HCT116 (cell line): ENCODE results near the gene TRIM59. TPM values are rescaled to one million over a fixed set of nuclear protein-coding genes. Genes with fewer than 3 reads are reported as not detected.

Source experiments
- ATAC-seq: fragments of 200-7000 bp; cut with Tn5 transposase; 2 replicates; pipeline ENCODE4 v1.9.1; 2020; ENCODE audit warnings: mild to moderate bottlenecking, moderate library complexity
- BruUV-seq: library from RNA; stranded (reverse); fragments of 400-500 nt; replicated peaks from 2 replicates; lab custom pipeline; 2021; lab: Mats Ljungman, UMichigan
- CTCF ChIA-PET: fragments of 300-600 bp; sonication (Branson Sonifier 250); formaldehyde crosslinking; loops from one replicate; lab custom pipeline; 2021; ENCODE audit warnings: antibody characterized with exemption; lab: Charles Lee
- POLR2A ChIA-PET: fragments of 300-600, 350-600 bp; sonication (Branson Sonifier 250); formaldehyde crosslinking; loops from one replicate; lab custom pipeline; 2021; ENCODE audit warnings: antibody characterized with exemption; lab: Charles Lee
- RAD21 ChIA-PET, 2 experiments: fragments of 300-600 bp; sonication (Branson Sonifier 250); formaldehyde crosslinking; loops; one replicate each; lab custom pipeline; 2023; ENCODE audit warnings: low total read pairs in 2 of 2; ENCODE audit not compliant: uncharacterized antibody in 2 of 2, unreplicated experiment in 2 of 2, low non-redundant PET in 1 of 2; lab: Charles Lee
- DNase-seq: peaks from one replicate; pipeline ENCODE4 v3.0.0-alpha.2; 2010; ENCODE audit warnings: low read depth, low spot score
- H2AFZ ChIP-seq: fragments of 200-600 bp; shearing (Covaris generic), sonication (generic); 2 replicates; pipeline ENCODE4 v1.6.1; 2017; ENCODE audit warnings: low read depth, mixed run types, mixed read lengths, antibody characterized with exemption, low read length; ENCODE audit not compliant: poor library complexity, severe bottlenecking
- H3K27ac ChIP-seq: 2 replicates; pipeline ENCODE4 v1.5.1; 2012; ENCODE audit warnings: low read depth, low read length
- H3K27me3 ChIP-seq: fragments of 200-600 bp; sonication (generic); 2 replicates; pipeline ENCODE4 v1.6.1; 2016; ENCODE audit warnings: mixed run types, low read length, mixed read lengths; ENCODE audit not compliant: insufficient read depth
- H3K36me3 ChIP-seq, 2 experiments: fragments of 200-500 bp in 1 of 2; fragments of 200-600 bp in 1 of 2; sonication (Bioruptor generic) in 1 of 2; sonication (generic) in 1 of 2; 2 replicates each; pipeline versions ENCODE4 v1.5.1 to v1.6.1; 2014 to 2016; ENCODE audit warnings: low read length in 2 of 2, inconsistent platforms in 1 of 2, mixed read lengths in 1 of 2, mixed run types in 1 of 2; ENCODE audit not compliant: insufficient read depth in 2 of 2, control insufficient read depth in 1 of 2
- H3K4me1 ChIP-seq, 2 experiments: fragments of 200-600 bp in 1 of 2; sonication (generic) in 1 of 2; 2 replicates each; pipeline versions ENCODE4 v1.5.1 to v1.6.1; 2012 to 2017; ENCODE audit warnings: low read length in 2 of 2, inconsistent platforms in 1 of 2, mild to moderate bottlenecking in 1 of 2, mixed read lengths in 1 of 2, mixed run types in 1 of 2, moderate library complexity in 1 of 2; ENCODE audit not compliant: insufficient read depth in 2 of 2, control insufficient read depth in 1 of 2
- H3K4me2 ChIP-seq: fragments of 200-600 bp; sonication (generic); 2 replicates; pipeline ENCODE4 v1.6.1; 2017; ENCODE audit warnings: mixed run types, low read length, mixed read lengths
- H3K4me3 ChIP-seq, 2 experiments: fragments of 200-600 bp in 1 of 2; sonication (generic) in 1 of 2; replicated peaks in 1 of 2; 2 replicates each; pipeline ENCODE4 v1.5.1; 2011 to 2016; ENCODE audit warnings: low read length in 2 of 2, control low read depth in 1 of 2, low read depth in 1 of 2, mild to moderate bottlenecking in 1 of 2, mixed read lengths in 1 of 2, mixed run types in 1 of 2
- H3K79me2 ChIP-seq: fragments of 200-600 bp; sonication (generic); 2 replicates; pipeline ENCODE4 v1.6.1; 2017; ENCODE audit warnings: mild to moderate bottlenecking, mixed run types, low read length, moderate library complexity, mixed read lengths; ENCODE audit not compliant: insufficient read depth
- H3K9ac ChIP-seq: fragments of 200-600 bp; sonication (generic); 2 replicates; pipeline ENCODE4 v1.6.1; 2016; ENCODE audit warnings: low read length, mixed read lengths
- H3K9me2 ChIP-seq: fragments of 200-600 bp; sonication (generic), shearing (Covaris generic); 2 replicates; pipeline ENCODE4 v1.6.1; 2017; ENCODE audit warnings: mixed run types, mild to moderate bottlenecking, moderate library complexity; ENCODE audit not compliant: insufficient read depth
- H3K9me3 ChIP-seq, 2 experiments: fragments of 200-500 bp in 1 of 2; fragments of 200-600 bp in 1 of 2; sonication (Bioruptor generic) in 1 of 2; sonication (generic) in 1 of 2; 2 replicates each; pipeline ENCODE4 v1.6.1; 2014 to 2017; ENCODE audit warnings: low read length in 2 of 2, mixed read lengths in 2 of 2, inconsistent platforms in 1 of 2, low read depth in 1 of 2, mild to moderate bottlenecking in 1 of 2, mixed run types in 1 of 2, moderate library complexity in 1 of 2; ENCODE audit not compliant: control insufficient read depth in 1 of 2, insufficient read depth in 1 of 2
- H4K20me1 ChIP-seq: fragments of 200-600 bp; sonication (generic), shearing (Covaris generic); 2 replicates; pipeline ENCODE4 v1.6.1; 2017; ENCODE audit warnings: mixed run types, mild to moderate bottlenecking, moderate library complexity; ENCODE audit not compliant: insufficient read depth
- CBX3 ChIP-seq: IDR thresholded peaks from 2 replicates; pipeline ENCODE4 v1.6.1; 2012; ENCODE audit warnings: low read depth
- EGR1 ChIP-seq: IDR thresholded peaks from 2 replicates; pipeline ENCODE4 v1.6.1; 2012; ENCODE audit warnings: low read depth
- POLR2AphosphoS5 ChIP-seq: IDR thresholded peaks from 2 replicates; pipeline ENCODE4 v1.6.1; 2011; ENCODE audit warnings: mild to moderate bottlenecking, low read depth, low read length, moderate library complexity
- SP1 ChIP-seq: IDR thresholded peaks from 2 replicates; pipeline ENCODE4 v1.6.1; 2012; ENCODE audit warnings: low read depth
- SRF ChIP-seq: IDR thresholded peaks from 2 replicates; pipeline ENCODE4 v1.6.1; 2012; ENCODE audit warnings: low read depth
- TCF7L2 ChIP-seq: IDR thresholded peaks from 2 replicates; pipeline ENCODE4 v1.7.0; 2011; ENCODE audit warnings: borderline replicate concordance, inconsistent platforms; ENCODE audit not compliant: insufficient read depth, insufficient read length; ENCODE audit errors: extremely low read depth
- YY1 ChIP-seq: IDR thresholded peaks from 2 replicates; pipeline ENCODE4 v1.6.1; 2011; ENCODE audit warnings: low read length, low read depth, moderate library complexity, mild to moderate bottlenecking; ENCODE audit not compliant: insufficient replicate concordance; ENCODE audit errors: extremely low read depth
- intact Hi-C: fragments of 100-400 bp; cut with micrococcal nuclease; formaldehyde crosslinking; loops from 2 replicates; pipeline ENCODE4 v1.10.0; 2022
- total RNA-seq: library from RNA; stranded (reverse); gene quantifications from one replicate; pipeline ENCODE4 v1.2.1, GENCODE V29; 2021; ENCODE audit not compliant: unreplicated experiment
- TF ChIP-seq, protein P1 (sequence below), 3 experiments: fragments of 200-600 bp in 1 of 3; sonication (generic) in 1 of 3; IDR thresholded peaks in 2 of 3; conservative IDR thresholded peaks in 1 of 3; 2 replicates each; pipeline ENCODE4 v1.5.1; 2012 to 2017; ENCODE audit warnings: low read depth in 2 of 3, low read length in 2 of 3, antibody characterized with exemption in 1 of 3, borderline replicate concordance in 1 of 3, control low read depth in 1 of 3, mild to moderate bottlenecking in 1 of 3, mixed read lengths in 1 of 3, mixed run types in 1 of 3, moderate library complexity in 1 of 3; ENCODE audit not compliant: insufficient read depth in 1 of 3
- TF ChIP-seq, protein P2 (sequence below): IDR thresholded peaks from 2 replicates; pipeline ENCODE4 v1.6.1; 2012
- TF ChIP-seq, protein P3 (sequence below): IDR thresholded peaks from 2 replicates; pipeline ENCODE4 v1.6.1; 2012

Gene TRIM59
- total RNA-seq, 1 experiment from 2014 or later, result 41.6 TPM

DNA sequence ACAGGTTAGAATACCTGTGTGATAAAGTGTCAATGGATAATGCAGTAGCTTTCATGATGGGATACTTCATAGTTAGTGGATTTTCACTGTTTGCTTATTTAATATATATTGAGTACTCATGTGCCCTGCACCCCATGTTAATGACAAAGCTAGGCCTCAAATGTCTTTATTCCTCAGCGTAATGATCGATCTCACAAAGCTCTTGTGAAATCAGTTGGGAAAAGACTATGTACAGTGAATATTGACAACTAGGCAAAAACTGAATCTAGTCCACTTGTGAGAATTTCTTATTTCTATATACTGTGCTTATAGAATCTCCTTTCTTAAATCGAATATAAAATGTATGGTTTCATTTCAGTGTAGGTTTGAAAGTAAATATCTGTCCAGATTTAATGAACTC lies 32.3 kb downstream of the TRIM59 start:
- Histone ChIP-seq H3K36me3 (peaks cover 66 to 67% of the 10 kb centered on the region in 2 experiments), H3K27ac (no peak overlapping the region), H3K79me2 (peaks cover 97% of the 10 kb centered on the region), H3K4me2 (no peak overlapping the region), H3K9ac (no peak overlapping the region), H4K20me1 (0 out of 2 replicates have a peak, but pooled peaks cover 3% of the 10 kb centered on the region), H3K4me1 (no peaks in the 10 kb centered on the region), H3K4me3 (no peak overlapping the region), H3K9me2 (no peaks in the 10 kb centered on the region), H3K9me3 (no peaks in the 10 kb centered on the region), H2AFZ (no peak overlapping the region), H3K27me3 (no peaks in the 10 kb centered on the region)
- ATAC-seq (no peak), DNase-seq (no peak)
- no TSS peak for BruUV-seq
- ChIA-PET POLR2A (no interaction called here), CTCF (no interaction called here), RAD21 (no interaction called here)
- intact Hi-C loops, result loop anchor here (10.0 kb wide), 1 partner anchor 533 kb away; no protein-coding TSS in a partner anchor
- TF ChIP-seq EGR1 (no peak), CBX3 (no peak), SRF (no peak), TCF7L2 (no peak), POLR2AphosphoS5 (no peak), SP1 (no peak), YY1 (no peak)
- TF ChIP-seq, protein P1, sequence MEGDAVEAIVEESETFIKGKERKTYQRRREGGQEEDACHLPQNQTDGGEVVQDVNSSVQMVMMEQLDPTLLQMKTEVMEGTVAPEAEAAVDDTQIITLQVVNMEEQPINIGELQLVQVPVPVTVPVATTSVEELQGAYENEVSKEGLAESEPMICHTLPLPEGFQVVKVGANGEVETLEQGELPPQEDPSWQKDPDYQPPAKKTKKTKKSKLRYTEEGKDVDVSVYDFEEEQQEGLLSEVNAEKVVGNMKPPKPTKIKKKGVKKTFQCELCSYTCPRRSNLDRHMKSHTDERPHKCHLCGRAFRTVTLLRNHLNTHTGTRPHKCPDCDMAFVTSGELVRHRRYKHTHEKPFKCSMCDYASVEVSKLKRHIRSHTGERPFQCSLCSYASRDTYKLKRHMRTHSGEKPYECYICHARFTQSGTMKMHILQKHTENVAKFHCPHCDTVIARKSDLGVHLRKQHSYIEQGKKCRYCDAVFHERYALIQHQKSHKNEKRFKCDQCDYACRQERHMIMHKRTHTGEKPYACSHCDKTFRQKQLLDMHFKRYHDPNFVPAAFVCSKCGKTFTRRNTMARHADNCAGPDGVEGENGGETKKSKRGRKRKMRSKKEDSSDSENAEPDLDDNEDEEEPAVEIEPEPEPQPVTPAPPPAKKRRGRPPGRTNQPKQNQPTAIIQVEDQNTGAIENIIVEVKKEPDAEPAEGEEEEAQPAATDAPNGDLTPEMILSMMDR (IDR thresholded peaks at IDR 0.05 in 2 of 3, conservative IDR thresholded peaks at IDR 0.05 in 1 of 3; ENCODE audit: borderline replicate concordance in 1 of 3, insufficient read depth in 1 of 3, low read depth in 2 of 3, low read length in 2 of 3), result no peak
- TF ChIP-seq, protein P2, sequence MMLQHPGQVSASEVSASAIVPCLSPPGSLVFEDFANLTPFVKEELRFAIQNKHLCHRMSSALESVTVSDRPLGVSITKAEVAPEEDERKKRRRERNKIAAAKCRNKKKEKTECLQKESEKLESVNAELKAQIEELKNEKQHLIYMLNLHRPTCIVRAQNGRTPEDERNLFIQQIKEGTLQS, result no peak
- TF ChIP-seq, protein P3, sequence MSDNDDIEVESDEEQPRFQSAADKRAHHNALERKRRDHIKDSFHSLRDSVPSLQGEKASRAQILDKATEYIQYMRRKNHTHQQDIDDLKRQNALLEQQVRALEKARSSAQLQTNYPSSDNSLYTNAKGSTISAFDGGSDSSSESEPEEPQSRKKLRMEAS, result no peak
